Putamen (tissue), 1 donor: Measurements from ENCODE around the gene TNFRSF21.
"Not testable (repeated sequence)": the region's sequence is repeated elsewhere in the genome, so short reads cannot be mapped to it uniquely, and the experiment has no call there.

ENCODE experiments used
- DNase-seq: peaks from one replicate; pipeline ENCODE4 v3.0.0-alpha.2; 2016; ENCODE audit warnings: low spot score

The TNFRSF21 gene, protein sequence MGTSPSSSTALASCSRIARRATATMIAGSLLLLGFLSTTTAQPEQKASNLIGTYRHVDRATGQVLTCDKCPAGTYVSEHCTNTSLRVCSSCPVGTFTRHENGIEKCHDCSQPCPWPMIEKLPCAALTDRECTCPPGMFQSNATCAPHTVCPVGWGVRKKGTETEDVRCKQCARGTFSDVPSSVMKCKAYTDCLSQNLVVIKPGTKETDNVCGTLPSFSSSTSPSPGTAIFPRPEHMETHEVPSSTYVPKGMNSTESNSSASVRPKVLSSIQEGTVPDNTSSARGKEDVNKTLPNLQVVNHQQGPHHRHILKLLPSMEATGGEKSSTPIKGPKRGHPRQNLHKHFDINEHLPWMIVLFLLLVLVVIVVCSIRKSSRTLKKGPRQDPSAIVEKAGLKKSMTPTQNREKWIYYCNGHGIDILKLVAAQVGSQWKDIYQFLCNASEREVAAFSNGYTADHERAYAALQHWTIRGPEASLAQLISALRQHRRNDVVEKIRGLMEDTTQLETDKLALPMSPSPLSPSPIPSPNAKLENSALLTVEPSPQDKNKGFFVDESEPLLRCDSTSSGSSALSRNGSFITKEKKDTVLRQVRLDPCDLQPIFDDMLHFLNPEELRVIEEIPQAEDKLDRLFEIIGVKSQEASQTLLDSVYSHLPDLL

DNA sequence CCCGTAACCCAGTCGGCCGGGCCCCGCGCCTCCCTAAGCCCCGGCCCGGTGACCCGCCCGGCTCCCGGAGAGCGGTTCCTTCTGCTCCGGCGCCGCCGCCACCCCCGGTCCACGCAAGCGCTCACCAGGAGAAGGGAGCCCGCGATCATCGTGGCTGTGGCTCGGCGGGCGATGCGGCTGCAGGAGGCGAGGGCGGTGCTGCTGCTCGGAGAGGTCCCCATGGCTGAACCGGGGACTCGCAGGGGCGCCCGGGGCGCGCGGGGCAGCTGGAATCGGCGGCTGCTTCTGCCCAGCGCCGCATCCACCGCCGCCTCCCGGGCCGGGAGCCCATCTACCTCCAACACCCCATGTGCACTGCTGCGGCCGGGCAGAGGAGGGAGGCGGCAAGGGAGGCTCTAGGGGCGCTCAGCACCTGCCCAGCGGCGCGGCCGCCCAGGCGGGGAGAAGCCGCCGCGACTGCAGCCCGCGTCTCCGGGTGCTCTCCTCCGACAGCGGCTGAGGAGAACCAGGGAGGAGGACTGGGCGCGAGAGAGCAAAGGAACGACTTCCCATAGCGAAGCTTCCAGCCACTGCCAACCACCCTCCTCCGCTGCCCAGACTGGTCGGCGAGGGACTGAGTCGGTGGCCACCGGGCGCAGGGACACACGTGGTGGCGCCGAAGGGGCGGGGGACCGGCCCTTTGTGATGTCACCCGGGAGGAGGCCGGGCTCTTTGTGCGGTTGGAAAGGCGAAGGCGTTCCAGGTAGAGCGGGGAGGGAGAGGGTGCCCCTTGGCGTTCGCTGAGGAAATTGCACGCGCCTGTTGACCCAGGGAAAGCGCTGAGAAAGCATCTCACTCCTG is at the start of gene TNFRSF21:
Gene TNFRSF21 (minus strand): TSS at position 615 of the 840 bp plus-strand sequence. CDS start 394 bp downstream, at position 221.
- DNase-seq: peak; percentile 89

DNA sequence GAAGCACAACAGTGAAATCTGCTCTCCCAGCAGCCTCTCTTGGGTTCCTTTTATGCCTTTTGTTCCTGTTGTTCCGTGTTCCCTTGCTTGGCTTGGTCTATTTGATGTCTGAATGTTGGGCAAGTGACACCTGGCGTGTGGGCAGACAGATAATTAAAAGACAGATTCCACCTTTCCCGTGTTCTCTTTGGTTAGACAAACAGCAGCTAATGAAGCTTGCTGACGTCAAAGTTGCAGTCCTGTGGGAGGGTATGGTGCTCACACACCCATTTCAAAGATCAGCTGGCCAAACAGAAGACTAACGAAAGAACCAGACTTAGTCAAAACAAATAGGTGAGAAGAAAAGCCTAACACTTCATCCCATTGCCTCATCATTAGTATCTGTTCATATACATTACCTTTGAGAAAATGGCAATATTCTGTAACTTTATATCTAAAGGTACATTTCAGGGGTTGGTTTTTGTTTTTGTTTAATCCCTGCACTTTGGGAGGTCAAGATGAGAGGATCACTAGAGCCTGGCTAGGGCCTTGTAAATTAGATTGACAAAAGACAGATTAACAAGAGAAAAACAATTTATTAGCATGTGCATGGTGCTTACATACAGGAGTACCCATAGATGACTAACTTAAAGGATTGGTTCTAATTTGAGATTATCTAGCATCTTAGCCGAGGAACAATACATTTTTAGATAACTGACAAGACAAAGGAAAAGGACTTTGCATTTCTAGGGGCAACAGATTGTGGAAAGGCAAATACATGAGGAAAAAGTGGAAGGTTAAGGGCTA is 48.9 kb upstream of the TNFRSF21 start:
- no peak for DNase-seq

DNA sequence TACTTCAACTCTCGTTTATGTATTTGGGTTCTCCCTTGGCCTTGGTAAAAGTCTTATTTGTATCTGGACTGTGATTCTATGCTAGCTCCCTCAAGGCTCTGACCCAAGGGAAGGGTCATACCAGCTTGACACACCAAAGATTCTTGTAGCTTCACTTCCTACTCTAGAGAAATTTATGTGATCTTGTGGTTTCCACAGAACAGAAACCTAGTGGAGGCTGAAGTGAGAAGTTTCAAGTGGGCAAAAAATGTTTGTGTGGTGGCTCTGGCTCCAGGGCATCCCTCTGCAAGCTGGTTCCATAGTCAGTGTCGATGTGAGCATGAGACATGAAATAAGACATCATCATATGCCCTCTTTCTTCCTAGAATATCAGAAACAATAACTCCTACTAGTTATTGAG is 48.1 kb upstream of the TNFRSF21 start:
- DNase-seq: no peak

DNA sequence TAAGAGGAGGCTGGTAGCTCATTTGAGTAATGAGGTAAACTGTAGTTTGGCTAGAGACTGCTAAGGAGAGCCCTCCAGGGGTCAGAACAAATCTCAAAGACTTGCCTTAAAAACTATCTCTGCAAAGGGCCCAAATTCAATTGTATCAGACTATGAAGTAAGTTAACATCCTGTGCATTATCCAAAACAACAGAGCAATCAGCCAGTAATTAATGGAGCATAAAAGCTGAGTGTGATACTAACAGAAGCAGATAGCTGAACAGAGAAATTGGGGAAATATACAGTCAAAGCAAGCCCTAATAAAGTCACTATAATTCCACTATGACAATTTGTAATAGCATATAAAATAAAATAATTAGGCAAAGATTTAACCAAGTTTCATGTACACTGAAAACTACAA is 45.8 kb upstream of the TNFRSF21 start:
- no peak for DNase-seq

DNA sequence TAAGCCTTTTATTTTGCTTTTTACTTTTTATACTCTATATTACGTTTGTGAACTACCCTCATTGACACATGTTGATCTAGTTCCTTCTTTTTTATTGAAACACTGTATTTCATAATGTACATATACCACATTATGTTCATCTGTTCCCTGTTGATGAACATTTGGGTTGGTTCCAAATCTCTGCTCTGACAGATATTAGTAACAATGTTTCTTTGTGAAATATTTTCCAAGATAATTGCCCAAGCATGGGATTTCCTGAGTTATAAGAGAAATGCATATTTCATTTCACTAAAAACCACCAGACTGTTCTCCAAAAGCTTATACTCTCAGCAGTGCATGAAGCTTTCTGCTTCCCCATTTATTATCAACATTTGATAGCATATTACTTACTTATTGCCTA is 44.2 kb upstream of the TNFRSF21 start:
- no peak for DNase-seq

DNA sequence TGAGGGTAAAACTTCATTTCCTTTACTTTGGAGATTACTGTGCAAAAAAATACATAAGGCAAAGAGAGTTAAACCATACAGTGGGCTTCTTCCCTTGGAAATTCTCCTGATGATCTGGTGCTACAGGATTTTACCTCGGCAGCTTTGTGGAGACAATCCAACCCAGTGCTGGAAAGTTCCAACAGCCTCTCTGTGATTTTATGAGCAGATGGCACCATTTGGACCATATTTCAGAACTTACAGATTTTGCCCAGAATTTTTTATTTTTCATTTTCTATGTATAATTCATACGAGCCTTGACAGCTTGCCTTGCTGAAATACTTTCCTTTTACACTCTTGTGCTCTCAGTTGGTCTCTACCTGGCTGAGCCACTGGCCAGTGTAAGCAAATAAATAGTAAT is 43.3 kb upstream of the TNFRSF21 start:
- no peak for DNase-seq

DNA sequence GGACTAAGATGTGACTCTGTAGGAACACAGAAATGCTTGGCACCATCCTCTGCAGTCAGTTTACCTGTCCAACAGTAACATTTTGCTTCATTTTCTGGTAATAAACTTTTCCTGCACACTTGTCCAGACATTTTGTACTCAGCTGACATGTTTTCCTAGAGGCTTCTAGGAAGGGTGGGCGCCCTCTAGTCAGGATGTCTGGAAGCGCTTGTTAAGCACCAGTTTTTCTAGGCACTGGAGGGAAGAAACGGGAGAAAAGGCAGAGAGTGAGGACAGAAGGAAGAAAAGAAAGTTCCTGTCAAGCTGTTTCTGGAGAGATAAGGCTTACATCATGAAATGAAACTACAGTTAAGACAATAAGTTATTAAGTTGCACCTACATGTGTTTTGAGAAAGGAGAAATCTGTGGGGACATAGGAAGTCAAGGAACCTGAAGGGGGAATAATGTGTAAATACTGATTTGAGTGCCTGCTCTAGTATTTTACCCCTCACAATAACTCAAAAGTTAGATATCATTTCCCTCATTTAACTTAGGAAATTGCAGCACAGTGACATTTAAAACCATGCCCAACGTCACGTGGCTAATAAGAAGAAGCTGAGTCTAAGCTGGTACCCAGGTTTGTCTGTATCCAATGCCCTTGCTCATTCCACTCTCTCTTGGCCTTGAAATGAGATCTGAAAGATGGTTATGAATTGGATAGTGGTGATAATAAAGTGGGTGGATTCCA is 42.7 kb upstream of the TNFRSF21 start:
- DNase-seq: no peak

DNA sequence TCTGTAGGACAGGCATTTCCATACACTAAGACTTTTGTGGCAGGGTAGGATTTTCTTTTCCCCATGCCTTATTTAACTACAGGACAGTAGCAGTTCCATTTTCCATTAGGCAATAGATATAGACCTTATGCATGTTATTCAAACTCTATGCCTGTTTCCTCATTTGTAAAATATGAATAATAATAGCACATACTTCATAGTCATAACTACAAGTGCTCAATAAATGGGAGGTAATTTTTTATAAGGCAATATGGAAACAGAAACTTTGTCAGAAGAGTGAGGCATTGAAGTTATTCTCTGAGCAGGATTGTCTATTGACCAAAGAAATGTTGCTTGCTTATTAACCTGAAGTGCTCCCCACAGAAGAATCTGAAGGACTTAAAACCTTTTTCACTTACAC is 41.9 kb upstream of the TNFRSF21 start:
- no peak for DNase-seq

DNA sequence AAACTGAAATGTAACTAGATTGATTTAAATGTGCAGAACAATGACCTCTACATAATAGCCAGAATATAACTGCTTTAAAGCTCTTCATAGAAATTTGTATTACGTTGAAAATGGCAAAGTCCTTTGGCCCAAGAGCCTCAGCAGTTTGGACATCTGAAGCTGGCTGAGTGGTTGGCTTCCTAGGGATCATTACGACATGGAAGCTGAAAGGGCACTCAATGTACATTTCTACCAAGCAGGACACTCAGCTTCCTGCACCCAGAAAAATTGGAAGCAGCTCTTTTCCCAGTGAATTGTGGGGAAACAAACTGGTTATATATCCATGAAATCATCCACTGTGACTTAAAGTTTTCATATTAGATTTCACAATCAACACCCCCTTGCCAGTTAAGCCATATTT is 40.2 kb upstream of the TNFRSF21 start:
- DNase-seq: no peak

DNA sequence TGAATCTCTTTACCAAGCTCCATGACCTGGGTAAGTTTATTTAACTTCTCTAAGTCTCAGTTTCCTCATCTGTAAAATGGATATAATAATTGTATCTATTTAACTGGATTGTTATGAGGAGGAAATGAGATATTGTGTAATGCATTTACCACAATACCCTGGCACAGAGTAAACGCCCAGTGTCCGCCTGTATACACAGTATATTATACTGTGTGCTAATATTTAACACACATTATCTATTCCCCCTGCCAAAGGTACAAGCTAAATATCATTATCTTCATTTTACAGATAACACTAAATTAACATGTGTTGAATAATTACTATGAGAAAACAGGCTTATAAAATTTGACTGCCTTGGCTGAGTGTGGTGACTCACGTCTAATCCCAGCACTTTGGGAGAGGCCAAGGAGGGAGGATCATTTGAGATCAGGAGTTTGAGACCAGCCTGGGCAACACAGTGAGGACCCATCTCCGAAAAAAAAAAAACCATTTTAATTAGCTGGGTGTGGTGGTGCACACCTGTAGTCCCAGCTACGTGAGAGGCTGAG is 38.7 kb upstream of the TNFRSF21 start:
- DNase-seq: no peak

DNA sequence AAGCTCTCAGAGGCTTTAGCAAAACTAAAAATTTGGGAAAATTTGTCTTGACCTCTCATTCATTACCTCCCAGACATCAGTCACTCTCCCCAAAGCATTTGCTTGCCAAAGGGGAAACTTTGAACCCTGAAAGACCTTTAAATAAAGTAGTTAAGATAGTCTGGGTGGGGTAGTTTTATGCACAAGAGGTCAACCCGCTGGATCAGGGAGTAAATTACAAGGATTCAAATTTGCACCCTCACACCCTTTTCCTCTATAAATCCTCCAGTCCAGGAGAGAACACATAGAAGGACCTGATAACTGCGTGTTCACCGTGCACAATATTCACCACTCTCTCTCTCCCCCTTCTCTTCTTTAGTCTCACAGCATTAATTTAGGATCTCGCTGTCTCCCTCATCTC is 36.1 kb upstream of the TNFRSF21 start:
- no peak for DNase-seq

DNA sequence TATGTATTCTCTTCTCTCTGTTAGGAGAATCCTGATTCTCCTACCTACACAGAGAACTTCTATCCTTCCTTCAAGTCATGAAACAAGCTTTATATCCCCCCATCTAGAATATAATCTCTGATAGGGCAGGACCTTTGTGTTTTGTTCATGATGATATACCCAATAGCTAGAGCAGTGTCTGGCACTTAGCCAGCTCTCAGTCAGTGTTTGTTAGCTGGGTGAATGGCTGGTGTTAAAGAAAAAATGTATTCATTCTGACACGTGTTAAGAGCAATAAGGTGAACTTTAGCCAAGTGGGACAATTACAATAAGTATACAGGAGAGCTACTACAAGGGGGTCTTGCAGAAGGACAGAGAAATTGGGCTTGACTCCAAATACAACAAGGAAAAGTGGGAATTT is 34.3 kb upstream of the TNFRSF21 start:
- DNase-seq: no peak

DNA sequence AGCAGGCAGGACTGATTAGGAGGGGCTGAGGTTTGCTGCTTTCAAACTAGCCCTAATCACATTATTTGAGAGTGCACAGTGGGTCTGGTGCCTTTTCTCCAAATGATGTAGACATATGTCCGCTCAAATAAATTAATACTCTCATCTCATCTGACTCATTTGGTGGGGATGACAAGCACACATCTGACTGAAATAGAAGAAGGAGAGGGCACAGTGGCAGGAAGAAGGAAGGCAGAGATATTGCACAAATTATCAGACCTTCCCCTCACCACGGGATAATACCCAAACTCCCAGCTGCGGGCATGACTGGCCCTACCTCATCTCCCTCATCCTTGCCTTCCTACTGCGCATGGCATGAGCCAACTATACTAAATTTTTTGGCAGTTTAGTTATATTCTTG is 33.9 kb upstream of the TNFRSF21 start:
- no peak for DNase-seq

DNA sequence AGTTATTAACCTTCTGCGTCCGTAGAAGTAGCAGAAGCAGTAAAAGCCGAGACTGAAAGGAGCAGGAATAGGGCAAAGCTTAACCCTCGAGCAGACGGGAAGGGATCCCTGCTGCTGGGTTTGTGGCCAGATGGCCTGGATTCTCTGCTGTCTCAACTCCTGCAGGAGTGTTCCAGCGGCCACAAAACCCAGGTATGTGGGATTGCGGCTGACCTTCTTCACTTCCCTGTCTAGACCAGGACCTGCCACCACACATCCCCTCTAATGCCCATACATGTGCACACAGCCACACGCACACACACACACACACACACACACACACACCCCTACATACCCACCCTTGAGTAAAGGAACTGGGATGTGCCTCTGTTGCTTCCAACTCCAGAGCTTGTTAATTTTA is 33.1 kb upstream of the TNFRSF21 start:
- no peak for DNase-seq

DNA sequence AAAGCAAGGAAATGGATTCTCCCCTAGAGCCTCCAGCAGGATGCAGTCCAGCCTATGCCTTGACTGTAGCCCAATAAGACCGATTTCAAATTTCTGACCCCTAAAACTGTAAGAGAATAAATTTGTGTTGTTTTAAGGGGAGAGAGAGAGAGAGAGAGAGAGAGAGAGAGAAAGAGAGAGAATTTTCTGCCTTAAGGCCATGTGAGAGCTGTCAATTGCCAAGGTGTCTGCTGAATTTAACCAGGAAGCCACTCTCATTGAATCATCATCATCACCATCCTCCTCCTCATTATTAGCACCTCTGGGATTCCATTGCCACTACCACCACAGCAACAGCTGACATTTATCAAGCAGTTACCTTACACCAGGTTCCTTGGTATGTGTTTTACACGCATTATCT is 27.8 kb upstream of the TNFRSF21 start:
- no peak for DNase-seq

DNA sequence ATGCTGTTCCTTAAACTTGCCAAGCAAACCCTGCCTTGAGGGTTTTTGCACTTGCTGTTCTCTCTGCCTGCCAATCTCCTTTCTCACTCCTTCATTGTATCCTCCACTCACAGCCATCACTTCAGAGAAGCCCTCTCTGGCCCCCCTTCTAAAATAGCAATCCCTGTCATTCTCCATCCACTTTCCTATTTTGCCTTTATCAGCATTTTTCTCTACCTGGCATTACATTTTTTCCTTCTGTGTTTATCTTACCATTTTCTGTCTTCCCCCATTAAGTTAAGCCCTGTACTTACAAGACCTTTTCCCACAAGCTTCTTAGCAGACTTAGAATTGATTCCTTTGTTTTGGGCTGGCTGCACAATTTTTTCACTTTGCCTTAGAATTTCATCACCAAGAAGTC is 26.6 kb upstream of the TNFRSF21 start:
- no peak for DNase-seq

DNA sequence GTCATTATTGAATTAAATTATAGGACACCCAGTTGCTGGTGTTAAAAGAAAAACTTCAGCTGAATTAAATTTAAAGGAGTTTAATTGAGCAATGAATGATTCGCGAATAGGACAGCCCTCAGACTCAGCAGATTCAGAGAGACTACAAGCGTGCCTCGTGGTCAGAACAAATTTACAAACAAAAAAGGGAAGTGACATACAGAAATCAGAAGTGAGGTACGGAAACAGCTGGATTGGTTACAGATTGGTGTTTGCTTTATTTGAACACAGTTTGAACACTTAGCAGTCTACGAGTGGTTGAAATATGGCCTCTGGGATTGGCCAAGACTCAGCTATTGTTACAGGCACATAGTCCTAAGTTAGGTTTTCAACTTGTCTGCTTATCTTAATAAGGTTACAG is 25.8 kb upstream of the TNFRSF21 start:
- DNase-seq: peak; percentile 7

DNA sequence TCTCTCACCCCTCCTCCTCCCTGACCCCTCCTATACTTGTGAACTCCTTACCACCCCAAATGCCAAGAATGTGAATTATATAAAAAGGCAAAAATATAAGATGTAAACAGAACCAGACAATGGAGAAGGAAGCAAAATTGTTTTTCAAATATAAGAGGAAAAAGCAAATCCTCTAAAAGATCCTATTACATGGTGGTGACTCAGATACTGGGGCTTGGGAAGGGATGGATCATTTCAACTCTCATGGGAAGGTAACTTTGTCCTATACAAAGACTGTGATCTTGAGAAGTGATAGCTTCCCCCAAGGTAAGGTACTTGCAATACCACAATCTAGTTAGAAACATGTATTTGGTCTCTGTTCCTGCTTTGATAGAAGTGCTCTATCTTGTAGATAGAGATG is 24.6 kb upstream of the TNFRSF21 start:
- DNase-seq: no peak

DNA sequence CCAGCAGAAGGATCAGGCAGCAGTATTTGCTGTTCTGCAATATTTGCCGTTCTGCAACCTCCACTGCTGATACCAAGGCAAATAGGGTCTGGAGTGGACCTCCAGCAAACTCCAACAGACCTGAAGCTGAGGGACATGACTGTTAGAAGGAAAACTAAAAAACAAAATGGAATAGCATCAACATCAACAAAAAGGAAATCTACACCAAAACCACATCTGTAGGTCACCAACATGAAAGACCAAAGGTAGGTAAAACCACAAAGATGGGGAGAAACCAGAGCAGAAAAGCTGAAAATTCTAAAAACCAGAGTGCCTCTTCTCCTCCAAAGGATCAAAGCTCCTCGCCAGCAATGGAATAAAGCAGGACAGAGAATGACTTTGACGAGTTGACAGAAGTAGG is 18.9 kb upstream of the TNFRSF21 start:
- DNase-seq: not testable (repeated sequence)

DNA sequence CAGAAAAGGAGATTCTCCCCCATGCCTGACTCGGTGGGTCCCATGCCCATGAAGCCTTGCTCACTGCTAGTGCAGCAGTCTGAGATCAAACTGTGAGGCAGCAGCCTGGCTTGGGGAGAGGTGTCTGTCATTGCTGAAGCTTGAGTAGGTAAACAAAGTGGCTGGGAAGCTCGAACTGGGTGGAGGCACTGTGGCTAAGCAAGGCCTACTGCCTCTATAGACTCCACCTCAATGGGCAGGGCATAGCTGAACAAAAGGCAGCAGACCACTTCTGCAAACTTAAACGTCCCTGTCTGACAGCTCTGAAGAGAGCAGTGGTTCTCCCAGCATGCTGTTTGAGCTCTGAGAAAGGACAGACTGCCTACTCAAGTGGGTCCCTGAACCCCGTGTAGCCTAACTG is 18.4 kb upstream of the TNFRSF21 start:
- DNase-seq: not testable (repeated sequence)

DNA sequence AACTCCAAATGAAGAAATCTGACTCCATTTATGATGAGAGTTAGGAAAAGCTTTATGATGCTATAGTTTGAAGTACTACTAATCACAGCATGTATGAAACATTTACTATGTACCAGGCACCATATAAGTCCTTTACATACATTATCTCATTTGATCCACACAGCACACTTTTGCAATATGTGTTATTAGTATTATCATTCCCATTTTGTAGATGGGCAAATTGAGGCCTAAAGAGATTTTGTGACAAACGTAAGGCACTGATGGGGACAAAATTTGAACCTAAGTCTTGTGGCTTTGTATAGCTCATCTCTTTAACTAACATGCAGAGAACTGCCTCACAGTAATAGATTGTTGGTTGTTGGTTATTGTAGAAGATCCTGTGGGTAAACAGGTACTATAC is 14.2 kb upstream of the TNFRSF21 start:
- DNase-seq: no peak
